Caco-2 (cell line): ENCODE results near the gene MRM1. TPM values are rescaled to one million over a fixed set of nuclear protein-coding genes. Genes with fewer than 3 reads are reported as not detected.

Experiments
- BruUV-seq: library from RNA; stranded (reverse); fragments of 400-500 nt; replicated peaks from 2 replicates; lab custom pipeline; 2021; lab: Mats Ljungman, UMichigan
- CTCF ChIA-PET: fragments of 300-600 bp; sonication (Branson Sonifier 250); formaldehyde crosslinking; loops from one replicate; lab custom pipeline; 2022; ENCODE audit warnings: antibody characterized with exemption; lab: Charles Lee
- POLR2A ChIA-PET: fragments of 300-600 bp; sonication (Branson Sonifier 250); formaldehyde crosslinking; loops from one replicate; lab custom pipeline; 2022; ENCODE audit warnings: antibody characterized with exemption; lab: Charles Lee
- DNase-seq, 2 experiments: peaks; one replicate each; pipeline versions ENCODE4 v3.0.0 to v3.0.0-alpha.2; 2020 to 2022
- H3K27me3 ChIP-seq: replicated peaks from 2 replicates; pipeline ENCODE4 v1.6.0; 2011; ENCODE audit warnings: low read length; ENCODE audit not compliant: control insufficient read depth, insufficient read depth
- H3K36me3 ChIP-seq: 2 replicates; pipeline ENCODE4 v1.5.1; 2011; ENCODE audit warnings: low read length; ENCODE audit not compliant: control insufficient read depth, insufficient read depth
- H3K4me1 ChIP-seq: fragments of 250-450 bp; sonication (Bioruptor Pico); 2 replicates; pipeline ENCODE4 v1.5.1; 2020; ENCODE audit warnings: mild to moderate bottlenecking
- H3K4me3 ChIP-seq: 2 replicates; pipeline ENCODE4 v1.5.1; 2011; ENCODE audit warnings: low read depth, mild to moderate bottlenecking, control low read depth, low read length
- H3K9me3 ChIP-seq: fragments of 250-450 bp; sonication (Bioruptor Pico); 2 replicates; pipeline ENCODE4 v1.5.1; 2020; ENCODE audit warnings: mild to moderate bottlenecking, moderate library complexity
- H3K27ac Mint-ChIP-seq: one replicate; pipeline ENCODE4 v1.8.0; 2022; ENCODE audit warnings: mixed read lengths; ENCODE audit not compliant: unreplicated experiment
- H3K27me3 Mint-ChIP-seq: one replicate; pipeline ENCODE4 v1.8.0; 2022; ENCODE audit warnings: mixed read lengths; ENCODE audit not compliant: insufficient read depth, unreplicated experiment
- H3K36me3 Mint-ChIP-seq: one replicate; pipeline ENCODE4 v1.8.0; 2022; ENCODE audit warnings: mild to moderate bottlenecking, mixed read lengths; ENCODE audit not compliant: insufficient read depth, unreplicated experiment
- H3K4me1 Mint-ChIP-seq: one replicate; pipeline ENCODE4 v1.8.0; 2022; ENCODE audit warnings: low read depth, mixed read lengths; ENCODE audit not compliant: unreplicated experiment
- H3K4me3 Mint-ChIP-seq: one replicate; pipeline ENCODE4 v1.8.0; 2022; ENCODE audit warnings: mild to moderate bottlenecking, moderate library complexity, mixed read lengths; ENCODE audit not compliant: unreplicated experiment
- H3K9me3 Mint-ChIP-seq: one replicate; pipeline ENCODE4 v1.8.0; 2022; ENCODE audit warnings: mixed read lengths; ENCODE audit not compliant: unreplicated experiment
- CTCF ChIP-seq, 2 experiments: fragments of 200-600 bp in 1 of 2; IDR thresholded peaks; 1 replicate in 1 of 2; 2 replicates in 1 of 2; pipeline versions ENCODE4 v1.5.1 to v1.8.0; 2011 to 2022; ENCODE audit warnings: antibody characterized with exemption in 1 of 2, control low read depth in 1 of 2, inconsistent platforms in 1 of 2, low read depth in 1 of 2, low read length in 1 of 2, mild to moderate bottlenecking in 1 of 2, moderate library complexity in 1 of 2; ENCODE audit not compliant: insufficient read depth in 1 of 2, severe bottlenecking in 1 of 2, unreplicated experiment in 1 of 2
- intact Hi-C: fragments of 100-400 bp; cut with micrococcal nuclease; formaldehyde crosslinking; loops from one replicate; pipeline ENCODE4 v1.10.0; 2022; ENCODE audit not compliant: unreplicated experiment
- total RNA-seq: library from RNA; stranded (reverse); gene quantifications from 2 replicates; pipeline ENCODE4 v1.2.3, GENCODE V29; 2022

The MRM1 gene
- total RNA-seq, 1 experiment from 2014 or later = 9.3 TPM

- H3K27ac Mint-ChIP-seq = no peak overlapping the region
- TF ChIP-seq CTCF (IDR thresholded peaks at IDR 0.05; ENCODE audit: insufficient read depth in 1 of 2, low read depth in 1 of 2, low read length in 1 of 2, severe bottlenecking in 1 of 2, unreplicated experiment in 1 of 2) = no peak
- no peak overlapping the region for H3K4me3 Mint-ChIP-seq
- ChIA-PET POLR2A (no interaction called here), CTCF (interaction anchor here (0.6 to 0.7 kb wide), 2 partner anchors 8 to 44 kb away, joined by 3 to 10 read pairs; no protein-coding TSS in a partner anchor)
- H3K4me1 Mint-ChIP-seq = peaks cover 35% of the 10 kb centered on the region
- BruUV-seq = no TSS peak
- peaks cover 53% of the 10 kb centered on the region for H3K36me3 Mint-ChIP-seq
- intact Hi-C loops = loop anchor here (5.0 kb wide), 1 partner anchor 48 kb away; no protein-coding TSS in a partner anchor
- no peaks in the 10 kb centered on the region for H3K27me3 Mint-ChIP-seq
- H3K9me3 Mint-ChIP-seq = no peaks in the 10 kb centered on the region
- peaks cover 10% of the 10 kb centered on the region for H3K36me3 ChIP-seq
- H3K4me3 ChIP-seq = no peak overlapping the region
- no peaks in the 10 kb centered on the region for H3K27me3 ChIP-seq
- DNase-seq = no peak
- peaks cover 30% of the 10 kb centered on the region for H3K4me1 ChIP-seq
- no peaks in the 10 kb centered on the region for H3K9me3 ChIP-seq
These were observed 6.6 kb upstream of the MRM1 start for GRCh38 chr17:36594626-36595401.

GRCh38 chr17:36597226-36597625, 4.2 kb upstream of the MRM1 start:
- peak overlapping the region; percentile 12 for H3K4me3 Mint-ChIP-seq
- POLR2A ChIA-PET = no interaction called here

More at GRCh38 chr17:36597226-36597625, 4.2 kb upstream of the MRM1 start:
- BruUV-seq = no TSS peak
- intact Hi-C loops = no loop called here
- TF ChIP-seq CTCF (IDR thresholded peaks at IDR 0.05; ENCODE audit: insufficient read depth in 1 of 2, low read depth in 1 of 2, low read length in 1 of 2, severe bottlenecking in 1 of 2, unreplicated experiment in 1 of 2) = no peak
- peaks cover 31% of the 10 kb centered on the region for H3K4me1 ChIP-seq
- H3K27me3 ChIP-seq = no peaks in the 10 kb centered on the region
- H3K36me3 Mint-ChIP-seq = peaks cover 54% of the 10 kb centered on the region
- DNase-seq = no peak
- H3K4me1 Mint-ChIP-seq = peaks cover 36% of the 10 kb centered on the region
- H3K9me3 Mint-ChIP-seq = no peaks in the 10 kb centered on the region
- H3K9me3 ChIP-seq = no peaks in the 10 kb centered on the region
- peaks cover 10% of the 10 kb centered on the region for H3K36me3 ChIP-seq
- H3K27me3 Mint-ChIP-seq = no peaks in the 10 kb centered on the region
- CTCF ChIA-PET = no interaction called here
- H3K27ac Mint-ChIP-seq = peak overlapping the region; percentile 8
- H3K4me3 ChIP-seq = no peak overlapping the region
